ENCODE data around the gene ANO9. TPM values are rescaled to one million over a fixed set of nuclear protein-coding genes. Genes with fewer than 3 reads are reported as not detected.
A peak's percentile ranks its signal among the peaks of the same experiment; 100 is the strongest.

ANO9 gene
- total and polyA plus RNA-seq, 2 experiments from 2014 or later, result 9.0 to 10.2 TPM

GRCh38 chr11:420054-420910 lies 21.5 kb downstream of the ANO9 start:
- no peak overlapping the region for H2AFZ ChIP-seq
- no peak overlapping the region for H3K4me3 ChIP-seq
- peak; percentile 64 for DNase-seq (ENCODE audit: low spot score)
- H3K27me3 ChIP-seq (ENCODE audit: insufficient read depth), result peaks cover 6% of the 10 kb centered on the region
- H3K79me2 ChIP-seq (replicated peaks; ENCODE audit: insufficient read depth), result no peaks in the 10 kb centered on the region; the same call in 1 of the 2 replicates
- Mint-ChIP-seq H3K9me3 (no peaks in the 10 kb centered on the region; the same call in 2 of the 3 replicates), H3K4me1 (peaks cover 15% of the 10 kb centered on the region), H3K36me3 (ENCODE audit: low read depth) (no peaks in the 10 kb centered on the region), H3K27ac (no peak overlapping the region), H3K4me3 (no peak overlapping the region), H3K27me3 (ENCODE audit: insufficient read depth, low read depth, poor library complexity) (peaks cover 19% of the 10 kb centered on the region)
- peaks cover 6% of the 10 kb centered on the region; the same call in 1 of the 2 replicates for H3K4me1 ChIP-seq (ENCODE audit: insufficient read depth)
- TF ChIP-seq STAT1 (IDR thresholded peaks at IDR 0.05; ENCODE audit: unreplicated experiment) (no peak), EZH2 (IDR thresholded peaks at IDR 0.05; ENCODE audit: low read depth, unreplicated experiment) (no peak), CTCF (conservative IDR thresholded peaks at IDR 0.05; ENCODE audit: low read depth in 2 of 2) (no peak), ZNF114 (CRISPR knock-in tag; IDR thresholded peaks at IDR 0.05) (no peak), NANOG (IDR thresholded peaks at IDR 0.05; ENCODE audit: borderline replicate concordance) (no peak), REST (IDR thresholded peaks at IDR 0.05; ENCODE audit: unreplicated experiment) (no peak), ZNF462 (CRISPR knock-in tag; IDR thresholded peaks at IDR 0.05) (no peak), POLR2AphosphoS5 (IDR thresholded peaks at IDR 0.05; ENCODE audit: low read depth) (no peak), JUNB (IDR thresholded peaks at IDR 0.05; ENCODE audit: unreplicated experiment) (no peak), EZH2phosphoT487 (IDR thresholded peaks at IDR 0.05; ENCODE audit: unreplicated experiment) (no peak), ZNF331 (CRISPR knock-in tag; IDR thresholded peaks at IDR 0.05; ENCODE audit: low read depth) (no peak), CREB1 (CRISPR knock-in tag; IDR thresholded peaks at IDR 0.05; ENCODE audit: low read depth) (no peak), ETS1 (IDR thresholded peaks at IDR 0.05) (no peak)
- H3K27ac ChIP-seq (ENCODE audit: low read depth), result no peak overlapping the region
- no peaks in the 10 kb centered on the region for H4K20me1 ChIP-seq (replicated peaks; ENCODE audit: insufficient read depth)
- H3K9me2 ChIP-seq (ENCODE audit: insufficient read depth), result no peaks in the 10 kb centered on the region
- no peaks in the 10 kb centered on the region for H3K36me3 ChIP-seq (ENCODE audit: insufficient read depth)
- peak; percentile 4 for ATAC-seq
- H3F3A ChIP-seq (replicated peaks; ENCODE audit: low read depth), result peaks cover 12% of the 10 kb centered on the region
- H3K4me2 ChIP-seq, result no peak overlapping the region
